NOMO-1 treated with dmso at 0.1 percent for 144 hours (cell line): Measurements from ENCODE around the gene CCNL2.
"Not testable (repeated sequence)": the region's sequence is repeated elsewhere in the genome, so short reads cannot be mapped to it uniquely, and the experiment has no call there.

Experiments used
- DNase-seq: peaks from one replicate; lab custom pipeline; 2025; ENCODE audit not compliant: unreplicated experiment; lab: John Stamatoyannopoulos, UW

The CCNL2 gene

DNA sequence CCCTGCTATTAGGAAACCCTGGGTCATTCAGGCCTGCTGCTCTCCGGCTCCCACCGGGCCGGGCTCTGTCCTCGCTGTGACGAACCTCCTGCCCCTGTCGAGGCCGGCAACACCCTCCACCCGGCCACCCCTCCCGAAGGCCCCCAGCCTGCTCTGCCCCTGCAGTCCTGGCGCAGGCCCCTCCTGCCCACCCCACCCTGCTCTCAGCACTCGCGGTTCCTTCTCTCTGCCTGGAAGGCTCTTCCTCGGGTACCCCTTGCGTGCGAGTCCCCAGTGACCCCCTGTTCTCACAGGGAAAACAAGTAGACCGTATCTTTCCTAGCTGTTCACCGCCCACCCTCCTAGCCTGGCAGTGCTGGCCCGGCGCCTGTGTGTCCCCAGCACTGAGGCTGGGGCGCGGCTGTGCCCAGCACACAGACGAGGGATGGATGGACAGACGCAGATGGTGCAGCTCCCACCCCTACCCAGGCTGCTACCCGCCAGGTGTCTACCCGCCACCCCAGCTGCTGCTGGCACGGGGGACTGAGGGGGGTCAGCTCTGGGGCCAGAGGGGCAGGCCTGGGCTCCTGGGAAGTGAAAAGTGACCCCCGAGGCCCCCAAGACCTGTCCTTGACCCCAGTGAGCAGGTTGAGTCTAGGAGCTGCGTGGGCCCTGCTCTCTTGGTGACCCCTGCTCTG is 33.3 kb upstream of the CCNL2 start:
- DNase-seq = no peak

DNA sequence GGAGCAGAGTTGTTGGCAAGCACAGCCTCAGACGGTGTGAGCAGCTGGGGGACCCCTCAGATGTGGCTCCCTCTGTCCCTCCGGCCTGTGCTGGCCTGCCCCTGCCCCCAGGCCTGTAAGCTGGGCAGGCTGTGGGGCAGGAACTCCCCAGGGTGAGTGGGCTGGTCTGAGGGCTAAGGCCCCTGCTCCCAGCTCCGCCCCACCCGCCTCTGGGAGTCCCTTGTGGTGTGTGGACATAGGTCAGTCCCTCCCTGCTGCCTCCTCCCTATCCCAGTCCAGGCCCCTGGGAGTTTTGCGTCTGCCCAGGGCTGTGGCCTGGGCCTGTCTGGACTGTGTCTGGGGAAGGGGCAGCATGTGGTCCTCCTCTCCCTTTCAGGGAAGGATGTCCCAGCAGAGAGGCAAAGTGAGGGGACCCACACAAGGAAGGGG is 32.7 kb upstream of the CCNL2 start:
- DNase-seq = no peak

DNA sequence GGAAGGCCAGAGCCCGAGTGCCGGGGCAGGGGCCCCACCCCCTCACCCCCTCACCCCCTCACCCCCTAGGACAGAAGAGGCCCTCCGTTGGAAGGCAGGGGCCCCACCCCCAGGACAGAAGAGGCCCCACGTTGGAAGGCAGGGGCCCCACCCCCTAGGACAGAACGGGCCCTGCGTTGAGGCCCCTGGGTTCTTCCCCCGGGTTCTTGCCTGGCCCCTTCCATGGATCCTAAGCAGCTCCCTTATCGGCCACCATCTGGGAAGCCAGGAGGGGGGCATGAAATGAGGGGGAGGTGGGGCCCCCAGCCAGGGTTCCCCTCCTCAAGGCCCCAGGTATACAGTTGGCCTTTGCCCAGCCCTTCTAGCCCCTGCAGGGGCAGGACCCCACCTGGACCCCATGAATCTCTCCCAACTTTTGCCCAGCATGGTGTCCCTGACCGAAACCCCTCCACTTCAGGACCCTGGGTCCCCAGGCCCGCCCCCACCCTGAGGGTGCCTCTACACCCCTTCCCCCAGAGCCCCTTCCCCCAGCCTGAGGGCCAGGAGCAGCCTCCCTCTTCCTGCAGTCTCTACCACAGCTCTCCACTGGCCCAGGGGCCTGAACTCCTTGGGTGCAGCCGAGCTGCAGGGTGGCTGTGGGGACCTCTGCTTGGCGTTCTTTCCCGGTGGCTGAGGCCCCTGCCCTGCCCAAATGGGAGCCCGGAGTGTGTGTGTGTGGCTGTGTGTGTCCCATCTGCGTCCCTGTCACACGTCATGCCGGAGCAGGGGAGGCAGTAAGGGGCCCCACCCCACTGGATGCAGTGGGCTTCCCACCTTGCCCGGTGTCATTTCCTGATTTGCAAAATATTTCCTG is 32.1 kb upstream of the CCNL2 start:
- no peak for DNase-seq

DNA sequence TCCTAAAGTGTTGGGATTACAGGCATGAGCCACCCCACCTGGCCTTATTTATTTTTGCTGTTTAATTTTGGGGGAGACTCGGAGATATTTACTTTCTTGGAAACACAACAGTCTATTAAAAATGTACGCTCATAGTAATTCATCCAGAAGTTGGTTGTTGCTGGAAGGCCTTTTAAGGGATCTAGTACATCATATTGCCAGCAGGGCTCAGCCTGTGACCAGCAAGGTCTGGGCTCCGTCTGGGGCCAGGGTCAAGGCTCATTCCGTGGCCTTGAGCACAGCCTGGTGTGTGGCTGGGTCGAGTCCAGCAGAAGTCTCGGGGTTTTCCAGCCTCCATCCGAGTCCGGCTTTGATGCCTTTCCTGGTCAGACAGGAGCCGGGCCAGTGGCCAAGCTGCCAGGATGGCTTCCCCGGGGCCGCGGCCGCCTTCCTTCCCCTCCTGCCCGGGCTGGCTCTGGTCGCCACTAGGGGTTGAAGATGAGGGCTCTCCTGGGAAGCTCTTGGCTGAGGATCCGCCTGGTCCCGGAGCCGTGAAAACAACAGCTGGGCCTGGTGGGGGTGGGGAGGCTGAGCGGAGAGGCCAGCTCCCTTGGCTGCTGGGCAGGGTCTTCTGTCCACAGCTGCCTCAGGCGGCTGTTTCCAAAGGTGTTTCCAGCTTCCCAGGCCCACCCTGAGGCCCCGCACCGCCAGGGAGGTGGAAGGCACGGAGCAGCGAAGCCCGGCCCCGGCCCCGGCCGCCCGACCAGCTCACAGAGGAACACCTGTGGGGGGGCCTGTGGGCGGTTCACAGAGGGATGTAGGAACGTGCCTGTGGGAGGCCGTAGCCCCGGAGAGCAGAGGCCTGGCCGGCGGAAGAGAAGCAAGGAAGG is 31.2 kb upstream of the CCNL2 start:
- DNase-seq = no peak

DNA sequence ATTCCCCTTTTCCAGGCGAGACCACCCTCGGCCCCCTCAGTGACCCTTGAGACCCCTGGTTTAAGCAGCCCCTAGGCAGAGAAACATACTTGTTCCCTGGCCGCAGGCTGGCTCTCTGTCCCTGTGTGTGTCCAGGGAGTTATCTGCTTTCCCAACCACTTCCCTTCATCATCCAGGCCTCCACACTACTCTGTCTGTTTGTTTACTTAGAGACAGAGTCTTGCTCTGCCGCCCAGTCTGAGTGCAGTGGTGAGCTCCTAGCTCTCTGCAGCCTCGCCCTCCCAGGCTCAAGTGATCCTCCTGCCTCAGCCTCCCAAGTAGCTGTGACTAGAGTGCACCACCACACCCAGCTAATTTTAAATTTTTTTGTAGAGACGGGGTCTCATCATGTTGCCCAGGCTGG is 30.5 kb upstream of the CCNL2 start:
- no peak for DNase-seq

DNA sequence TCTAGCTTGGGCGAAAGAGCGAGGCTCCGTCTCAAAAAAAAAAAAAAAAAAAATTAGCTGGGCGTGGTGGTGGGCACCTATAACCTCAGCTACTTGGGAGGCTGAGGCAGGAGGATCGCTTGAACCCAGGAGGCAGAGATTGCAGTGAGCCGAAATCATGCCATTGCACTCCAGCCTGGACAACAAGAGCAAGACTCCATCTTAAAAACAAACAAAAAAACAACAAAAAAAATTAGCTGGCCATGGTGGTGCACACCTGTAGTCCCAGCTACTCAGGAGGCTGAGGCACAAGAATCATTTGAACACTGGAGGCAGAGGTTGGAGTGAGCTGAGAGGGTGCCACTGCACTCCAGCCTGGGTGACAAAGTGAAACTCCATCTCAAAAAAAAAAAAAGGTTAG is 29.8 kb upstream of the CCNL2 start:
- not testable (repeated sequence) for DNase-seq

DNA sequence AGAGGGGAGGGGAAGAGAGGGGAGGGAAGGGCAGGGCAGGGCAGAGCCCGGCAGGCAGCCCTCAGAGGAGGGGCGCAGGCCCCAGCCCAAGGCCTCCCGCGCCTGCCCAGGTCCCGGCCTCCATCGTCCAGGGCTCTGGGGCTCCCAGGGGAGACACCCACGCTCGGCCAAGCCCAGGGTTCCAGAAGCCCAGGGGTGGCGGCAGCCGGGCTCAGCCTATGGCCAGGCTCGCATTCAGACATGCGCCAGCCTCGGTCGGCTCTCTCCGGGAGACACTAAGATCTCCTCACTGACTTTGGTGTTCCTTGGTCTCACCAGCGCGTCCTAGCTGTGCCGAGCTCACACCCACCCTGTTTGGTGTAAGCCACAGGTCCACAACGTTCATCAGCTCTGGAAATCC is 29.0 kb upstream of the CCNL2 start:
- no peak for DNase-seq

DNA sequence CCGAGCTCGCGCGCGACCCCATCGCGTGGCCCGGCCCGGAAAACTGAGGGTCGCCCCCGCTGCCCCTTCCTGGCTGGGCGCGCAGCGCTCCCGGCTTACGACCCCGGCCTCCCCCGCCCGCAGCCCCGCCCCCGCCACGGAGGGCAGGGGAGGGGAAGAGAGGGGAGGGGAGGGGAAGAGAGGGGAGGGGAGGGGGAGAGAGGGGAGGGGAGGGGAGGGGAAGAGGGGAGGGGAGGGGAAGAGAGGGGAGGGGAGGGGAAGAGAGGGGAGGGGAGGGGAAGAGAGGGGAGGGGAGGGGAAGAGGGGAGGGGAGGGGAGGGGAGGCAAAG is 28.6 kb upstream of the CCNL2 start:
- DNase-seq = no peak

DNA sequence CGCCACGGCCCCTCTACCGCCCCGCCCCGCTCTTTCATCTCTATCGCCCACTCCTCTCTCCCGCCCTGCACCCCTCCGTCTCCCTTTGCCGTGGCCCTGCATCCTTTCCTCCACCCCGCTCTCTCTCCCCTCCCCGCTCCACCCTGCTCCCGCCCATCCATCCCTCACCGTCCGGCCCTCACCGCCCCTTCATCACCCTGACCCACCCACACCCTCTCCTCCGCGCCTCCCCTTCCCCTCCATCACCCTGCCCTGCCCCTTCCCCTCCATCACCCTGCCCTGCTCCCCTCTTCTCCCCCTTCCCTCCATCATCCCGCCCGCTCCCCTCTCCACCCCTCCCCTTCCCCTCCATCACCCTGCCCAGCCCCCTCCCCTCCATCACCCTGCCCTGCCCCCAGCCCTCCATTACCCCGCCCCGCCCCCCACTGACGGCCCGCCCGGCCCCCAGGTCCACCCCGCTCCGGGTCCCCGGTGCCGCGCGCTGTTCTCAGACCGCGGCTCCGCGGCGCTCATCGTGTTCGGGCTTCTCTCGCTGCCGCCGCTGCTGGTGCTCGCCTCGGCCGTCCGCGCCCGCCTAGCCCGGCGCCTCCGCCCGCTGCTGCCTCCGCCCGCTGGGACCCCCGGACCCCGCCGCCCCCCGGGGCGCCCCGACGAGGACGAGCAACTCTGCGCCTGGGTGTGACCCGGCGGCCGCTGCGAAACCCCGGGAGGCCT is 28.1 kb upstream of the CCNL2 start:
- no peak for DNase-seq

DNA sequence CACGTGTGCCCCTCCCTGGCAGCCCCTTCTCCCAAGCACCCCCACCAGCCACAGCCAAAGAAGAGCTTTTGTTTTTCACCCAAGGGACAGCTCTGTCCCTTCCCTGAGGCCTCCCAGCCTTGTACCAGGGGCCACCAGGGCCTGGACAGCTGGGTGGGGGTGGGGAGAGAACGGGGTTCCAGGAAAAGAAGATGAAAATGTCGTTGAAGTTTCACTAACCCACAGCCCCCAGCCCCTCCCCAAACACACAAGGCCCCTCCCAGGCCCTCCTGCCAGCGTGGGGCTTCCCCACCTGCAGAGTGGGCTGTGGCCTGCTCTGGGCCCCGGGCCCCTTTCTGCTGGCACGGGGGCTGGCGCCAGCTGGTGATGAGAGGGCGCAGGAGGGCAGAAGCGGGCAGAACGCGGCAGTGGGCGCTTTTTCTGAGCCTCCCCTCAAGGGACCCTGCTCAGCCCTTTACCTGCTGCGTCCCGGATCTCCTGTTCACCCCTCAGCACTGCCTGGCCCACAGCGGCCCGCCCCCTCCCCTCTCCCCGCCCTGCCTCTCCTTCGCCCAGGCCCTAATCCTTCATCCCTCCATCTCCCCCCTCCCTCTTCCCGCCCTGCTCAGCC is 27.5 kb upstream of the CCNL2 start:
- no peak for DNase-seq

DNA sequence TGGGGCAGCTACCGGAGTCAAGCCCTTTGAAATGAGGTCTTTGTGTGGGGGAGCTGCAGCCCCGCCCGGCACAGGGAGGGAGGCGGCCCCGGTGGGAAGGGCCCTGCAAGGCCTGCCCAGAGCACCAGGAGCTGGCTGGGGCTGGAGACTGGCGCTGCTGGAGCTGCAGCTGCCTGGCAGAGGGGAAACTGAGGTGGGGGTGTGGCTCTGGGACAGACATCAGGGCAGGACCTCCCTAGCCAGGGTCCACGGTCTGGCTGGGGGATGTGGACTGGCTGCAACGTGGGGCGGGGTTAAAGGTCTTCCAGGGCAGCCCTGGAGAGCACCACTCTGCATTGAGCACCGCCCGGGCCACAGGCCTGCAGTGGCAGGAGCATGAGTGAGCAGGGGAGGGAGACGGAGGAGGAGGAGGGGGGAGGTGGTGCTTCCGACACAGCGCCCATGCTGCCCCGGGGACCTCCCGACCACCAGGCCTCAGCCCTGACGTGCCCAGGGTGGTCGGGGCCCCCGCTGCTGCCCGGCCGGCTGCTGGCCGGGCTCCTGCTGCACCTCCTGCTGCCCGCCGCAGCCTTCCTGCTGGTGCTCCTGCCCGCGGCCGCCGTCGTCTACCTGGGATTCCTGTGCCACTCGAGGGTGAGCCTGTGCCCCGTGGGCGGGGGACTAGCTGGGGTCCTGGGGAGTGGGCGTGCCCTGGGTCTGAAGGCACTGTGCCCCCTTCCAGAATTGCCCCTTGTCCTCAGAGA is 26.8 kb upstream of the CCNL2 start:
- DNase-seq = no peak

DNA sequence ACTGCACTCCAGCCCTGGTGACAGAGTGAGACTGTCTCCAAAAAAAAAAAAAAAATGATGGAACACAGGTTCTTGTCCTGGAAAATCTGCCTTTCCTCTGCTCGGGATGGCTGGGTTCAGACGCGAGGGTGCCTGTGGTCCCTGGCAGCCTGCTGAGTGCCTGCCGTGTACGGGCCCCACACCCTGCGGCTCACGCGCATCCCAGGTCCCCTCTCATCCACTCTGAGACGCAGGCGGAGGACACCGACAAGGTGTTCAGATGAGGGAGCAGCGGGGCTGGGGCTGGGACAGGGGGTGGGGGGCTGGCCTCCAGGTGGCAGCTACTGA is 26.3 kb upstream of the CCNL2 start:
- DNase-seq = no peak

DNA sequence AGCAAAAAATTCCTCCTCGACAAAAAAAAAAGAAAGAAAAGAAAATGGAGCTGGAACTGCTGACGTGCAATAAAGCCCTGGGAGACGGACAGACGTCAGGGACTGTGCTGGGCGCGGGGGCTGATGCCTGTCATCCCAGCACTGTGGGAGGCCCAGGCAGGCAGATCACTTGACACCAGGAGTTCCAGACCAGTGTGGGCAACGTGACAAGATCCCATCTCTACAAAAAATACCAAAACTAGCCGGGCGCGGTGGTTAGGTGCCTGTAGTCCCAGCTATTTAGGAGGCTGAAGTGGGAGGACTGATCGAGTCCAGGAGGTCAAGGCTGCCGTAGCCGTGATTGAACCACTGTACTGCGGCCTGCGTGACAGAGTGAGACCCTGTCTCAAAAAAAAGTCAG is 25.6 kb upstream of the CCNL2 start:
- no peak for DNase-seq

DNA sequence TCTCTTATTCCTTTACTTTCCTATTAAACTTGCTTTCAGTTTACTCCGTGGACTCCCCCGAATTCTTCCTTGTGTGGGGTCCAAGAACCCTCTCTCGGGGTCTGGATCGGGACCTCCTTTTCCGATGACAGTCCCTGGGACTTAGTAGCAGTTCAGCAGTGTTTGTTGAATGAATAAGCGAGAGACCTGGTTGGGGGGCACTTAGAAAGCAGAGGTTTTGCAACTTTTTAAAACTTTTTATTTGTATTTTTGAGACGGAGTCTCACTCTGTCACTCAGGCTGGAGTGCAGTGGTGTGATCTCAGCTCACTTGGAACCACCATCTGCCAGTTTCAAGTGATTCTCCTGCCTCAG is 24.1 kb upstream of the CCNL2 start:
- no peak for DNase-seq

DNA sequence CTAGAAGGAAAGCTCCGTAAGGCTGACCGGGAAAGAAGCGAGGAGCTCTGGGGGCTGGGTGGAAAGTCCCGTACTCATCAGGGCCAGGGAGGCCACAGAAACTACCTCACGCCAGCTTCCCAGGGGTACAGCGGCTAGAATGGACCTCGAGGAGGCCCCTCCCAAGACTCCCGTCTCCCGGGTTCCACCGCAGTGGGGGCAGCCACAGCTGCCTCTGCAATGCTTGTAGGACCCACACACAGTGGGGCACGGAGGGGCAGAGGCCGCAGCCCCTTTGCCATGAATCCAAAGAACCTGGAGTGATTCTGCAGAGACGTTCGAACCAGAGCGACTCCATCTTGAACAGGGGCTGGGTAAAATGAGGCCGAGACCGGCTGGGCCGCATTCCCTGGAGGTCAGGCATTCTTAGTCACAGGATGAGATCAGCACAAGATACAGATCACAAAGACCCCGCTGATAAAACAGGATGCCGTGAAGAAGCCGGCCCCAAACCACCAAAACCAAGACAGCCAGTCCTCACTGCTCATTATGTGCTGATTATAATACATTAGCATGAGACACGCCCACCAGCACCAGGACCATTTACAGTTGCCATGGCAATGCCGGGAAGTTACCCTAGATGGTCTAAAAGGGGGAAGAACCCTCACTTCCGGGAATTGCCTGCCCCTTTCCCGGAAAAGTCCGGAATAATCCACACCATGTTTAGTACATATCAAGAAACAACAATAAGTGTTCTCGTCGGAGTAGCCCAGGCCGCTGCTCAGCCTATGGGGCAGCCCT is 23.5 kb upstream of the CCNL2 start:
- DNase-seq = no peak

DNA sequence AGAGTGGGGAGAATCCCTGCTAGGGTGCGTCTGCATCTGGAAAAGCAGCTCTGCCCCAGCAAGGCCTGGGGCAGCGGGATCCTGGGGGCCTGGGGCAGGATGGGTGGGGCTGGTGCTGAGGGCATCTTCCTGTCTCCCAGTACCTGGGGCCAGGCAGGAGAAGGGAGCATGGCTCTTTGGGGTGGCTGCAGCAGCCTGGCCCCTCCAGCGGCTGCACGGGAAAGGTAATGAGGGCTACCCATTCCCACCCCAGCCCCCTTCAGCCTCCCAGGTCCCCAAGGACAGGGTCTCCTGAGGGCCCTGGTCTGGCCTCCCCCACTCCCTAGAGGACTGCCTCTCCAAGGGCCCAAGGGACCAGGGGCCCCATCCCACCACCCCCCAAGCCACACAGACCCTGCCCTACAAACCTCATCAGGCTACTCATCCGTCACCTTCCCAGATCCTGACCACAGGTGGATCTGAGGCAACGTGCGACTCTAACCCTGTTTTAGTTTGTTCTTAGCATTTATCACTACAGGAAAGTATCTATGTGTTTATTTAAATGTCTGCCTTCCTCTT is 22.9 kb upstream of the CCNL2 start:
- DNase-seq = no peak

DNA sequence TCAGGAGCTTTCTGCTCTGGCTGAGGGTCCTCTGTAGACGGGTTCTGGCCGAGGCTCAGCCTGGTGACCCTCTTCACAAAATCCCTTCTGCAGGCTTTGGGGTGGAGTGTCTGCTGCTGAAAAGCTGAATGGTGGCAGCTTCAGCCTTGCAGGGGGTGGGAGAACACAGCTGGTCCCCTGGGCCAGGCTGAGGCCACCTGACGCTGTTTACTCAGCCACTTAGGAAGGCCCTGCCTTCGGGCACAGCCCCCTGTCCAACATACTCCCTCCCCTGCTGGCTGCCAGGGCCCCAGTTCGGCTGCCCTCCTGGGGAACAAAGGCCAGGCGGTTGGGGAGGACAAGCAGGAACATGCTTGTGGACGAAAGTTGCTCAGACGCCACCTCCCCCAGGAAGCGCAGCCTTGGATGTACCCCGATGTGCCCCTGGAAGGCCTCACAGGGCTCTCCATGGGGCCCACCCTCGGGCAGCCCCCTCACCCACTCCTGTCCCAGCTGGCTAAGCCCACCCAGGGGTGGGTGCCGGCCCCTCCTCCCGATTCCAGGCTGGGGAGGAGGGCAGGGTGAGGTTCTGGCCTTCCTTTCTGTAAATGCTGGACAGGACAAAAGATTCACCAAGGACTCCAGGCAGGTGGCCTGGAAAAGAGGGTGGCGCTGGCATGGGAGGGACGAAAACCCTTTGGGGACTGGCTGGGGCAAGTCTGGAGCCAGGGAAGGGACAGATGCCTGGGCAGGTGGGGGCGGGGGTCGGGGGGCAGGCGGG is 22.2 kb upstream of the CCNL2 start, which contains the start of gene ANKRD65:
Gene ANKRD65, minus strand, starts transcription at position 130 of the 760 bp plus-strand sequence. CDS start 271 bp downstream, outside the sequence.
- DNase-seq = no peak

DNA sequence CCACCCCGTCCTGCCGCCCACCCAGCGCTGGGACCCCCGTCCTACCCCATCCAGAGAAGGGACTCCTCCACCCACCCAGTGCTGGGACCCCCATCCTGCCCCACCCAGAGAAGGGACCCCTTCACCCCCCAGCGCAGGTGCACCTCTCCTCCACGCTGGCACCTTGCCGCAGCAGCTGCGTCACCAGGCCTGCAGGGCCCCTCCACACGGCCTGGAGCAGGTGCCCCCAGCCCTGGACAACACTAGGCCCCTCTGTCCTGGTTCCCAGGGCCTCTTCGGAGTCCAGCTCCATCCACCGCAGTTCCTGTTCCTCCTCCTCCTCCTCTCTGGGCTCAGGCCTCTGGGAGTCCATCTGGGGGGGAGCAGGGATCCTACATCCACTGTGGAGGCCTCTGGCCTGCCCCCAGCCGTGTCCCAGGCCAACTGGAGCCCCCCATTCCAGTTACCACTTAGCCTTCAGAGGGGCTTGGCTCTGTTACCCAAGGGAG is 21.6 kb upstream of the CCNL2 start:
- DNase-seq = no peak
